ENCODE measurements around the gene CHCHD10.
A peak's percentile ranks its signal among the peaks of the same experiment; 100 is the strongest.

The CHCHD10 gene

DNA sequence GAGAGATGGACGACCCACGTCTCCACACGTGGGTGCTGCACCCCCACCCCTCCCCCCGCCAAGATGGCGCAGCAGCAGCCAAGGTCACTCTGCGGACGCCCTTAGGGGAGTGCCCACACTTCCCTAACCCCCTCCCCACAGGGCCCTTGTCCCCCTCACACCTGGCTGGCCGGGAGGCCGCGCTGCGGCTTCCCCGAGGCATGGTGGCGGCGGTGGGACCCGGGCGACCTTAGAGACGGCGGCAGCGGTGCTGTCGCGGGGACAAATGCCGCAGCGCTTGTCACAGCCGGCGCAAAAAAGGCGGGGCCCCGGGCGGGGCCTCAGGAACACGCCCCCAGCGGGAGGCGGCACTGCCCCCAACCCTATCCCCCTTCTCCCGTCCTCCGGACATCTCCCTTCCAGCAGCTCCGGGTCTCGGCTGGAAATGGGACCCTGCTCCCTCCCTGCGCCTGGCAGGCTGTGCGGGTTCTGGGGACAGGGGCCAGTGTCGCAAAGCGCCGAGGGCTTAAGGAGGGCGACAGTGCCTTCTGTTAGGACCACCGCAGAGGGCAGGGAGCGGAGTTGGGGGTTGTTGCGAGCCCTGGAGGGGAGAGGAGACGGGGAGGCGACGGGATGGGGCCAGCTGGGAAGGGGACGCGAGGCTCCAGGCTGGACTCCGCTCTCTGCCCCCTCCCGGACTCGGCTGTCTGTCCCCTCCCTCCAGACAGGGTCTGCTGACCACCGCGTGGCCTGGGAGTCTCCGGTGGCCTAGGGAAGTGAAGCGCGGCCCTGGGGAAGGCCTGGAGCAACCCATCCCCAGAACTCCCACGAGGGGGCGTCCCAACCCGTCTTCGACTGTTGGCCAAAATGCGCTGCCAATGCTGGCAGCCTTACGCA lies at the start of gene CHCHD10:
Gene CHCHD10 (minus strand): TSS at position 300 of the 876 bp plus-strand sequence. CDS start 98 bp downstream, at position 202.
- TF ChIP-seq, protein P1, sequence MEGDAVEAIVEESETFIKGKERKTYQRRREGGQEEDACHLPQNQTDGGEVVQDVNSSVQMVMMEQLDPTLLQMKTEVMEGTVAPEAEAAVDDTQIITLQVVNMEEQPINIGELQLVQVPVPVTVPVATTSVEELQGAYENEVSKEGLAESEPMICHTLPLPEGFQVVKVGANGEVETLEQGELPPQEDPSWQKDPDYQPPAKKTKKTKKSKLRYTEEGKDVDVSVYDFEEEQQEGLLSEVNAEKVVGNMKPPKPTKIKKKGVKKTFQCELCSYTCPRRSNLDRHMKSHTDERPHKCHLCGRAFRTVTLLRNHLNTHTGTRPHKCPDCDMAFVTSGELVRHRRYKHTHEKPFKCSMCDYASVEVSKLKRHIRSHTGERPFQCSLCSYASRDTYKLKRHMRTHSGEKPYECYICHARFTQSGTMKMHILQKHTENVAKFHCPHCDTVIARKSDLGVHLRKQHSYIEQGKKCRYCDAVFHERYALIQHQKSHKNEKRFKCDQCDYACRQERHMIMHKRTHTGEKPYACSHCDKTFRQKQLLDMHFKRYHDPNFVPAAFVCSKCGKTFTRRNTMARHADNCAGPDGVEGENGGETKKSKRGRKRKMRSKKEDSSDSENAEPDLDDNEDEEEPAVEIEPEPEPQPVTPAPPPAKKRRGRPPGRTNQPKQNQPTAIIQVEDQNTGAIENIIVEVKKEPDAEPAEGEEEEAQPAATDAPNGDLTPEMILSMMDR (IDR thresholded peaks at IDR 0.05; ENCODE audit: extremely low read depth, missing control alignments): peak; percentile 62
- peak; percentile 92 for DNase-seq (ENCODE audit: low spot score)

DNA sequence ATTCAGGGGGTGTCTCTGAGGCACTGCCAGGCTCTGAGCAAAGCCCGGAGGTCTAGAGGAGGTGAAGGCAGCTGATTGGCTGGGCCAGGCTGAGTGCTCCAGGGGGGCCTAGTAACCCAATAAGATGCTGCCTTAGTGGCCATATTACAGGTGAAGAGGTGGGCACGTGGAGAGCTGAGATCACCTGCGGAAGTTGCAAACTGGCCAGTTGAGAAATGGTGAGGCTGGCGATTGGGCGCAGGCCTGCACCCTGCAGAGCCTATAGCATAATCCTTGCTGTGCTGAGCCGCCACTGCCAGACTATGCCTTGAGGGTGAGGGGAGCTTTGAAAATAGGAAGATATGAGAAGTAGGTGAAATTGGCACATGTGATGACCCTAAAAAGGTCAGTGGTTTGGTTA lies 49.4 kb upstream of the CHCHD10 start:
- TF ChIP-seq, protein P1 (IDR thresholded peaks at IDR 0.05; ENCODE audit: extremely low read depth, missing control alignments): no peak
- no peak for DNase-seq (ENCODE audit: low spot score)

DNA sequence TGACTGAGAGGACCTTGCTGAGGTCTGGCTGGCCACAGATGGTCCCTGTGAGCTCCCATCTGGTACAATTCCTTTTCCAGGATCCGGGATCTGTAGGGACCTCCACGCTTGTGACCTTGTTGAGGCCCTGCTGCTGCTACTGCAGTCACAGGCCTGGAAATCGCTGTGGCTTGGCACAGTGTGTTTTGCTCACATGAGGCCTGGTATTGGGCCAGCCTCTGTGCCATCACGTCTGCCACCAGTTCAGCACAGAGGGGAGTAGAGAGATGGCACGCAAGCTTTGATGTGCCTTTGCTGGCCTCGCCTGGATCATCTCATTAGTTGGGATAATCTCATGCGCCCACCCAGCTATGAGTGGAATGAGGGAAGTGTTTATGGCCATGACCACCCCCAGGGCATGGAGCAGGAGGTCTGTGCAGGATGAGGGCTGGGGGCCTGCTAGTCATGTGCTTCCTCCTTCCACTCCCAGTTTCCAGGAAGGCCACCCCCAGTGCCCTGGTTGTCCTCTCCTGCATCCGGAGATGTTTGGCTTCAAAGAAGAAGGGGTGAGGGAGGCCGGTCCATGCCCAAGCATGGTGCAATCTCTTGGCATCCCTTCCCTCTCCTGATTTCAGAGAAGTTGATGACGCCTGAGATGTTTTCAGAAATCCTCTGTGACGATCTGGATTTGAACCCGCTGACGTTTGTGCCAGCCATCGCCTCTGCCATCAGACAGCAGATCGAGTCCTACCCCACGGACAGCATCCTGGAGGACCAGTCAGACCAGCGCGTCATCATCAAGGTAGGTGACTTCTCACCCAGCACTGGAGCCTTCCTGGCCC lies 48.6 kb upstream of the CHCHD10 start:
- TF ChIP-seq, protein P1 (IDR thresholded peaks at IDR 0.05; ENCODE audit: extremely low read depth, missing control alignments): no peak
- no peak for DNase-seq (ENCODE audit: low spot score)

GRCh38 chr22:23815541-23816155 lies 47.9 kb upstream of the CHCHD10 start:
- TF ChIP-seq, protein P1 (IDR thresholded peaks at IDR 0.05; ENCODE audit: extremely low read depth, missing control alignments): no peak
- no peak for DNase-seq (ENCODE audit: low spot score)

GRCh38 chr22:23812378-23812777 lies 44.6 kb upstream of the CHCHD10 start:
- DNase-seq (ENCODE audit: low spot score): no peak
- TF ChIP-seq, protein P1 (IDR thresholded peaks at IDR 0.05; ENCODE audit: extremely low read depth, missing control alignments): no peak

DNA sequence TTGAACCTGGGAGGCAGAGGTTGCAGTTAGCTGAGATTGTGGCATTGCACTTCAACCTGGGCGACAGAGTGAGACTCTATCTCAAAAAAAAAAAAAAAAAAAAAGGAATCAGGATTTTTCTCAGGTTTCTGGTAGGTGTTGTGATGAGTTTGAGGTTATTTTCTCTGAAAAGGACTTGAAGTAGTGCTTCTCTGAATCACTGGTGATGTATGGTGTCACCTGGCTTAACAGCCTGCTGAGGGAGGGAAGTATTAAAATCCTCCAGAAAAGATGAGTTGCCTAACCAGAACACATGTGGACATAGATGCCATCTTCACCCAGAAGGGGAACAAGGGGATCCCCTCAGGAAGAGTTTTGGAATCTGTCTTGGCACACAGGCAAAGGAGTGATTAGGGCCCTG lies 39.1 kb upstream of the CHCHD10 start:
- DNase-seq (ENCODE audit: low spot score): no peak
- TF ChIP-seq, protein P1 (IDR thresholded peaks at IDR 0.05; ENCODE audit: extremely low read depth, missing control alignments): no peak
